HG03354 (cell line): ENCODE results near the gene MARCKS.
A peak's percentile ranks its signal among the peaks of the same experiment; 100 is the strongest.

Experiments used
- ATAC-seq: cut with Tn5 transposase; IDR thresholded peaks from one replicate; pipeline ENCODE4 v1.9.1; 2021; ENCODE audit warnings: mild to moderate bottlenecking; ENCODE audit not compliant: unreplicated experiment, poor library complexity, severe bottlenecking

The MARCKS gene

DNA sequence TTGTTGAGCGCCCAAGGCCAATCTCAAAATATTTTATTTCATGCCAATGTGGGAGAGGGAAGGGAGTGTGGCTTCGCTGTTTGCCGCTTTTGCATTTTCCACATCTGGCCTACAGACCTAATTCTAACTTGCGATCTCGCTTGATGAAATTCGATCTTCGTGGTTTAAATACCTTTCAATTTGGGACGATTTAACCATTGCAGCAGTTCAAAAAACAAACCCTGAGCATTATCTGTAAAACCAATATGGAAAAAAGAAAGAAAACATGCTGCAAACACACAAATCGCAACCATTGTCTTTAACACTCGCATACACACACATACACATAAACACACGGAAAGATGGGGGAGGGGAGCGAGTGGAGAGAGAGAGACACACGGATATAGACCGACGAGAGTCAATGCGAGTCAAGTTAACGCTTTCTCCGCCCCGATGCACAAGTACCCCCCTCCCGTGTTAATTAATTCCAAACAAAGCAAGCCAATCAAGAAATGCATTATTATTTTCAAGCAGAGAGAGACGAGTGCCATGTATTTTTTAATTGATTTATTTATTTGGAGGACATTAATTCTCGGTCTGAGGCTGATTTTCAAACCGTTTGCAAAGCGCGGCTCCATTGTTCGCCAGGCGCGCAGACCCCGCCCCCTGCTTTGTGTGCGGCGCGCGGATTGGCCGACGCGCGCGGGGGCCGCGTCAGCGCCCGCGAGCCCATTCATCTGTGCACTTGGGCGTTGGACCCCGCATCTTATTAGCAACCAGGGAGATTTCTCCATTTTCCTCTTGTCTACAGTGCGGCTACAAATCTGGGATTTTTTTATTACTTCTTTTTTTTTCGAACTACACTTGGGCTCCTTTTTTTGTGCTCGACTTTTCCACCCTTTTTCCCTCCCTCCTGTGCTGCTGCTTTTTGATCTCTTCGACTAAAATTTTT, at the start of gene MARCKS:
TSS of gene MARCKS (plus strand) at position 721 of the 931 bp plus-strand sequence. CDS start 401 bp downstream, outside the sequence.
- peak; percentile 39 for ATAC-seq

DNA sequence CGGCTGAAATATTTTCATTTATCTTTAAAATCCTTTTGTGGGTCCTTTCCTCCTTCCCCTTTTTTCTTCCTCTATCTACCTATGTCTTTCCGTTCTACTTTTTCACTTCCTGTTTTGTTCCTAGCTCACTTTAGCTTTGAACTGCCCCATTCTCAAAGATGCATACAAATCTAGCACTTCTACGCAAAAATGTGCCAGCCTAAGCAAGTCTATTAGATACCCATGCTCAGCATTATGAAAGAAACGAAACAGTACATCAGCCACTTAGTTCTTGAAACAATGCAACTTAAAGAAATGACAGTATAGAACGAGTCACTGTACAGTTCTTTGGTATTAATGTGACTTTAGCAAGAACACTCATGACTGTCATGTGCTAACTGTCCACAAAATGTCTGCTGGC, 47.3 kb upstream of the MARCKS start:
- peak; percentile 66 for ATAC-seq

DNA sequence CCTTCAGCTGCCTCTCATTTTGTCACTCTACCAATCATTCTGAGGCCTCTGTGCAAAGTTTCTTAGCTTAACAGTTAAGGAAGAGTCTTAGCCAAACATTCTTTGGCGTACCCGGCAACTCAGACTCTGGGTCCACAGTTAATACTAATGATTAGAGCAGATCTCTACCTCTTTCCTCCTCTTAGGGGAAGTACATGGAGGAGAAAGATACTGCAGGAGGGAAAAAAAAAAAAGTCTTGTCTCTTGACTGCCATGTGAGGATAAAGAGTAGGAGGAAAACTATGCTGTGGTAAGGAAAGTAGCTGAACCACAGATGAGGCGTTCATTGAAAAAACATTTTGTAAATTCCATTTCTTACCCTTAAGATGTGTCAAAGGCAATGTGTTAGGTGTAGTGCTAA, 44.0 kb upstream of the MARCKS start:
- ATAC-seq: no peak

DNA sequence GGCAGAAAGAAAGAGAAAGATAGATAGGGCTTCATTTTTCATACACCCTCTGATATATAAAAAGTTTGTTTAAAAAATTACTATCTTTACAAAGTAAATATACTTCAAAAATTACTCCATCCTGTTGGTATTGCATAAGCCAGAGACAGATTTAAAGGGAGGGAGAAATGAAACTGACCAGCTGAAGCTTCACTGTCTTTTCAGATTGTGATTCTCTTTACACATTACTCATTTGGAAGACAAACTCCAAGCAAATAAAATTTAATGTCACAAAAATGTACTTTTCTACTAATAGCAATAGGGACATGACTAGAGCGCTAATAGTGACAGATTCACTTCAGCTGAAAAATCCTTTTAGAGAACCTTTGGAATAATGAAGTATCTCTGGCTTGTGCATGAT, 38.6 kb upstream of the MARCKS start:
- ATAC-seq: no peak

DNA sequence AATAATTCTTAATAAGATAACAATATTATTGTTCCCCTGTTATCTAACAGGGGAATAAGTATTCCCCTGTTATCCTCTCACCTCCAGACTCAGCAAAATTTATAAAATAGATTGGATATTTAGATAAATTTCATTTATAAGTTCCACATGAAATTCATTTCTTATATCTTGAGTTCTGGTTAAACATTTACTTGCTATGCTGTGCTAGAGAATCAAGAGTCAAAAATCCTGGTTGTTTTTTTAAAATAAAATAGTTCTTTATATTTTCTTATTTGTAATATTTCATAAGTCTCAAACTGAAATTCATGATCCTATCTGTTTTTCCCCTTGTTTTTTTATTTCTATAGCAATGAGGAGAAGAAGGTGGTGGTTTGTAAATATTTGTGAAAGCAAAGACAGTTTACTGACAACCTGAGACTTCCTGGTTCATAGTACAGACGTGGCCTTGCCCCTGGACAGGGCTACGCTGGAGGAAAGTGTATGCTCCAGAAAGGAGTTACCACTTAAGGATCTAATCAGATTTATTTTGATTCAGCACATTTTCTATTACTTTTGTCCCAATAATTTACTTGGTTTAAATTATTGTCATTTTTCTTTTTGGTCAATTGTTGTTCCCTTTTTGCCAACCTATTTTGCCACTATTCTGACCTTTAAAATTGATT, 37.8 kb upstream of the MARCKS start:
- no peak for ATAC-seq

DNA sequence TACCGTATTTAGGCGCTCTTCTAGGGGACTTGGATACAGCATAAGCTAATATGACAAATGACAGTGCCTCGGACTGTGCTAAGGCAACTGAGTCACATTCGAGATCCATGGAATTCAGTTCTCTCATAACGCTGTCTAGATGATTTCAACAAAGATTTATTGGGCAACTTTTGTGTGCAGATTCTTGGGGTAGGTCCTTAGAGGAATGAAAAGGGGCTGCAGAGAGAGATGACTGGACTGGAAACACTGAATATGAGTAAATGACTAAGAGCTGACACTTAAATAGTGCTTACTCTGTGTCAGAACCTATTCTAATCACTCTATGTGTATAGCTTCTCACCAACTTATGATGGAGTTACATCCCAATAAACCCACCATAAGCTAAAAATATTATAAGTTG, 36.4 kb upstream of the MARCKS start:
- no peak for ATAC-seq

DNA sequence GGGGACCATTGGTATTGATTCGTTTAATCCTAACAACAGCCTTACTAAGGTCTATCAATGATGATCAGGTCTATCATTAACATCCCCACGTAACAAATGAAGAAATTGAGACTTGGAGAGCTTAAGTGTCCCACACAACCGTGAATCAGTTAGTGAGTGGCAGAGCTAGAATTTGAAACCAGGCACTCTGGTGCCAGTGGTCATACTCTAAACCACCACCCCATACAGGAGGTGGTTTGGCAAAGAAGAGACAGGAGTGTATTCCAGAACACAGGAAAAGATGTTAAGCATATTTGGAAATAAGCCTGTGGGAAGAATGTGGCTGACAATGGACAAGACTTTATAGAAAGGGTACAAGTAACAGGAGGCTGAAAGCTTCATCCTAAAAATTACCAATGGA, 35.7 kb upstream of the MARCKS start:
- ATAC-seq: no peak

DNA sequence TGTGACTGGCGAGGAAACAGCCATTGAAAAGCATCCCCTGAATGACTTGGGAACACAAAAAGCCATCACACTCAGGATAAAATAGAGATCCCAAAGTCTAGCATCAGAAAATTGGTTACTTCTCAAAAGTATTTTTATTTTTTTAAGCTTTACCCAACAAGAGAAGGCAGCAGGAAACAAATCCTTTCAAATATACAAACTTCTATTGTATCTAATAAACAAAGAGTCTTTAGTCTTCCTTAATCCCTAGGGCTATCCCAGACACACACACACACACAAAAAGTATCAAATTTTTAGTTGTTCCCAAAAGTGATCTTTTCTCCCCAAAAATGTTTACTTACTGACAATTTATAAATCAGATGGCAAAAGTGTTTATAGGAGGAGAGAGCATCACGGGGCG, 33.2 kb upstream of the MARCKS start:
- no peak for ATAC-seq

GRCh38 chr6:113824411-113824810, 32.7 kb upstream of the MARCKS start:
- ATAC-seq: no peak

DNA sequence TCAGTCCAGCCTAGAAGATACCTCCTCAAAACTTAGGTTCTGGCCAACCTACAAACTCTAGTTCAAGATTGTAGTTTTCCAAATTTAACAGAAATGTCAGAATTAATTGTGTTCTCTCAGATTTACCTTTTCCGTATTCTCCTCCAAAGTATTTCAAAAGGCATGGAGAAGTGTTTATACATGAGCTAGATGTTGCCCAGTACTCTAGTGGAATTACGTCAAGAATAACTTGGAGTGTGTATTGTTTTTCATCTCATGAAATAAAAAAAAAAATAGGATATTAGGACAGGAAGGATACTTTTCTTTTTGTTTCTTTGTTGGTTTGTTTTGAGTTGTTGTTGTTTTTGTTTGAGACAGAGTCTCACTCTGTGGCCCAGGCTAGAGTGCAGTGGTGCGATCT, 32.3 kb upstream of the MARCKS start:
- no peak for ATAC-seq

DNA sequence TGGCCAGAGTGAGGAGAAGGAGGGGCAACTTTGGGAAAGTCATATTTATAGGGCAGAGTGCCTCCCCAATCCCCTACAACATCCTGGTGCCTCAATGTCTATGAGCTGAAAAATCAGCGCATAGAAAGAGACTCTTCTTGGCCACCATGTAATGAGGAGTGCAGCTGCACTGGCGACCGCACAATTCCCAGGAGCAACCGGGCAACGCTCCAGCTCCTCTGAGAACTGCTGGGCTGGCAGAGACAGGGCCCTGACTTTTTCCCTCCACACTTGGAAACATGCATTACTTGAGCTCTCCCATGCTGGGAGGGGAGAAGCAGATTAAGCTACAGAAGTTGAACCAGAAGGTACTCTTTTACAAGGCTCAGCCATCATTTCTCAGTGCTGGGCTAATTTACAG, 31.4 kb upstream of the MARCKS start:
- ATAC-seq: no peak

DNA sequence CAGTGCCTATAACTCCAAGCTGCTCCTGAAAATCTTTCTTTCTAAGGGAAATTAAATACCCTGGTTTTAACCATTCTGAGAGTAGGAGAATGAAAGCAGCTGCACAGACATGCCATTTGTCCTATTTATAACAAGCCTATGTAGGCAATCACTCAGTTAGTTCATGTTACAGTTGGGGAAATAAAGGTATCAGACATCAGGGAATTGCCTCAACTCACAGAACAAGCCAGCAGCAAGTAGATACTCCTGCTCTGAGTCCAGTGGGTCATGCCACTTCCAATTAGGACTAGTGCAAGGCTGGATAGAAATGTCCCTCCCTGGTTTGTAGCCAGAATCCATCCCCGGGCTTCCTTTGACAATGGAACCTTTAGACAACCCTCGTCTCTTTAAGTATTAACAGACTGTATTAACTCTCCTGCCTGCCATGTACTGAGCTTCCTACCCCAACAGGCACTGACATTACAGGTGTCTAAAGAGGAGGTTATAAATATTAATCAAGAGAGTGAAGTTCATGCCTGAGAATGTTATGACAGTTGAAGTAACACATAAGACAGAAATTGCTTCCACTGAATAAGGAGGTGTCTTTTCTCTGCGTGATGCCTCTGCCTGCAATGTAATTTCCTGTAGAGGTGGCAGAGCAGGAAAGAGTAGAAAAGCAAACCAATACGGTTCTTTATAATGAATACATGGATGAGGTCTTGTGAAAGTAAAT, 28.0 kb upstream of the MARCKS start:
- no peak for ATAC-seq

GRCh38 chr6:113829696-113830045, 27.5 kb upstream of the MARCKS start:
- ATAC-seq: no peak

- no peak for ATAC-seq
Observed at GRCh38 chr6:113830140-113830539, 27.0 kb upstream of the MARCKS start.

GRCh38 chr6:113833537-113833936, 23.6 kb upstream of the MARCKS start:
- no peak for ATAC-seq

GRCh38 chr6:113837170-113837569, 20.0 kb upstream of the MARCKS start:
- ATAC-seq: no peak

- peak; percentile 72 for ATAC-seq
Observed at GRCh38 chr6:113842165-113842564, 15.0 kb upstream of the MARCKS start.

GRCh38 chr6:113843500-113844073, 13.6 kb upstream of the MARCKS start:
- no peak for ATAC-seq

DNA sequence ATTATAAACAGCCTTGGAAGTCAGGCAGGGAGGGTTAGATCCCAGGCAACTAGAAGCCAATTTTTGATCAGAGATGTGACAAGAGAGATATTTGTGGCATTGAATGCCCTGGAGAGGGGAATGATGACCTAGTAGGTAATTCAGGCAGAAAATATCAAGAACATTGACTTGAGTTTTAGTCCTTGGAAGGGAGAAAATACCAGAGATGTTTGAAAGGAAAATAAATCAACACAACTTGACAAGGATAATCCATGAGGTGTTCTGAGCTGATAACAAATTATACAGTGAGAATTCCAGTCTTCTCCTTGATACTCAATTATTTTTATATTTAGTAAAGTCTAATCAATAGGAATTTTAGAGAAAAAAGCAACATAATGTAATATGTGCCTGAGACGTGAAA, 10.6 kb upstream of the MARCKS start:
- no peak for ATAC-seq

GRCh38 chr6:113847447-113847846, 9.7 kb upstream of the MARCKS start:
- no peak for ATAC-seq
